ENCODE data around the gene MCTS1.
"Not testable (repeated sequence)": the region's sequence is repeated elsewhere in the genome, so short reads cannot be mapped to it uniquely, and the experiment has no call there.

Gene MCTS1

GRCh38 chrX:120603707-120604360, at the start of gene MCTS1:
Gene MCTS1 (plus strand): TSS chrX:120604101. CDS start chrX:120604237, 136 bp downstream.
- peak; percentile 89 for DNase-seq

- no peak for DNase-seq
These were observed 47.6 kb upstream of the MCTS1 start for GRCh38 chrX:120556251-120556650.

GRCh38 chrX:120559804-120560203, 44.1 kb upstream of the MCTS1 start:
- no peak for DNase-seq

- peak; percentile 51 for DNase-seq
These were observed 43.5 kb upstream of the MCTS1 start for GRCh38 chrX:120560405-120560841.

DNA sequence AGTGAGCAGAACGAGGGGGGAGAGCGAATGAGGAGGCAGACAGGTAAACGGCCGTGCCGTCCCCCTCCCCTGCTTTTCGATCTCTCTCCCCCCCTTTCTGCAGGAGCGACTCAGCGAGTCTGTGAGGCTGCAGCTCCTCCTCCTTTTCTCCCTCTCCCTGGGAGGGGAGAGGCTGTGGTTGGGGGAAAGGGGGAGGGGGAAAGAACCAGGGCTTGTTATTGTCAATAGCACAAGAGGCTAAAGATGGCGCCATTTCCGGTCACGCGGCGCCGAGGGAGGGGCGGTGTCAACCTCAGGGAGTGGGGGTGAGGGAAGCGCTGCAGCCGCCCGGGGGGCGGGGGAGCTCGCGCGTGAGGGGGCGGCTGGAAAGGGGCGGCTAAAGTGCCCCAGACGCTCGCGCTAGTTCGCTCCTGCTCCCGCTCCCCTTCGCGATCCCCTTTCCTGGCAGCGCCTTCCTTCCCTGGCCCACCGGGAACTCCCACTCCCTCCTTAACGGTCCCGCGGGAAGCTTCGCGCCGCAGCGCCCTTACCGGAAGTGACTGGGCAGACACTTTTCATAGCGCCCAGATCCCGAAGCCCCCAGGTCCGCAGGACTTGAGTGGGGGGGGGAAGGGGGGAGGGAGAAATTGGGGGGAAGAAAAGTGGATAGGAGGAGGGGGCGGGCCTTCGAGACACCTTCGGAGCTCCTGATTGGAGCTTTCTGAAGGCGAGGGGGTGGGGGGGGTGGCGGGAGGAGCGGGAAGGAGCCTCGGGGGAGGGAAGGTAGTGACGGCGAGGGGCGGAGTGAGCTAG, 42.9 kb upstream of the MCTS1 start, which contains the start of gene CUL4B:
TSS of gene CUL4B (minus strand) at position 121 of the 792 bp plus-strand sequence. CDS start 324 bp downstream, outside the sequence.
- DNase-seq = peak; percentile 92

- DNase-seq = peak; percentile 20
These were observed 42.0 kb upstream of the MCTS1 start for GRCh38 chrX:120561634-120562568.

DNA sequence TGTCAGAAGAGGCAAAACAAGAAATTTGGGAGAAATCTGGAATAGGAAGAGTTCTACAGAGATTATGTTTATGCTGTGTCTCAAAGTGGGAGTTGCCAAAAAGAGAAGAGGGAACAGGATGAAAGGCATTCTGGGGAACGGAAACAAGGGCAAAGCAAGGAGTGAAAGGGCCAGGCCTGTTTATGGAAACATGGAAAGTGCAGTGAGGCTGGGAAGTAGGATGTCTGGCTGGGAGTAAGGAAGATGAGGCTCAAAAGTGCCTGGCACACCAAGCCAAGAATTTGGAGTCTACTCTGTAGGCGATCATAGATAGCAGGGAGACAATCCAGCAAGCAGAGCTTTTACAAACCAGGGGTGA, 41.4 kb upstream of the MCTS1 start:
- DNase-seq = peak; percentile 7

- DNase-seq = peak; percentile 32
These were observed 39.0 kb upstream of the MCTS1 start for GRCh38 chrX:120564925-120565324.

DNA sequence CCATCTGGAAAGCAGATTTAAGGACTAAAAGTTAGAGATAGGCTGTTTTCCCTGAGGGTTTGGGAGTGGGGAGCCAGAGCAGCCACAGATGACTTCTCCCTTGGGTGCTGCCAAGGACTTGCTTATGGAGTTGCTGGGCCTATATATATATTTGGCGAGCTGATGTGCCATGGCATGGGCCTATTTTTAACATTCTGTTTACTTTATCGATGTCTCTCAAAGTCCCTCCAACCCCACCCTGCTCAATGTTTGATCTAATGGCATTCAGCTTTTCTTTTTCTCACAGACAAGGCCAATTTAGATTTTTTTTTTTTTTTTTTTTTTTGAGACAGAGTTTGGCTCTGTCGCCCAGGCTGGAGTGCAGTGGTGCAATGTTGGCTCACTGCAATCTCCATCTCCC, 37.1 kb upstream of the MCTS1 start:
- DNase-seq = no peak

GRCh38 chrX:120568035-120568434, 35.9 kb upstream of the MCTS1 start:
- DNase-seq = no peak

- DNase-seq = no peak
These were observed 35.3 kb upstream of the MCTS1 start for GRCh38 chrX:120568609-120569008.

DNA sequence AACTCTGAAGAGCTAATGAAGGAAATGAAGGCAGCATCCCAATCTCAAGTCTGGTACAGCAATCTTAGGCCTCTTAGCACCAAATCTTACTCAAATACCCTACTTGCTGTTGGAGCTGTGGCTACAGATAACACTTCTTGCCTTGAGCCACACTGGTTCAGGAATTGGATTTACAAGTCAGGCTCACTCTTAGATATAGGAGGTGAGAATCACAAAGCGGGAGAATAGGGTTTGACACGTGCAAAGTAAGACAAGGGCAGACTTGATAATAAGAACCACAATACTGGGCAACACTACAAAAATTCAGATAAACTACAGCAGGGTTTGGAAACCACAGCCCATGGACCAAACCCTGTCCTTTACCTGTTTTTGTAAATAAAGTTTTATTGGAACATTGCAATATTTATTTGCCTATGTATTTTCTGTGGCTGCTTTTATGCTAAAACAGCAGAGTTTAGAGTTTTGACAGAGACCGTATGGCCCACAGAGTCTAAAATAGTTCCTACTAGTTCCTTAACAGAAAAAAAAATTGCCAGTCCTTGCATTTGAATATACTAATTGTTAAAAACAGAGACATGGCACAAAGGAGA, 33.8 kb upstream of the MCTS1 start:
- DNase-seq = no peak

DNA sequence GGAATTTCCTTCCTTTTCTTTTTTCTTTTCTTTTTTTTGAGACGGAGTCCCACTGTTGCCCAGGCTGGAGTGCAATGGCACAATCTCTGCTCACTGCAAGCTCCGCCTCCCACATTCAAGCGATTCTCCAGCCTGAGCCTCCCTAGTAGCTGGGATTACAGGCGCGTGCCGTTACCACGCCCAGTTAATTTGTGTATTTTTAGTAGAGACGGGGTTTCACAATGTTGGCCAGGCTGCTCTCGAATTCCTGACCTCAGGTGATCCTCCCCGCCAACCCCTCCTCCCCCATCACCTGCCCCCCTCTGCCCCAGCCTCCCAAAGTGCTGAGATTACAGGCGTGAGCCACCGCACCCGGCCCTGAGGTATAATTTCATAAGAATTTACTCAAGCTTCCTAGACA, 30.1 kb upstream of the MCTS1 start:
- DNase-seq = not testable (repeated sequence)

DNA sequence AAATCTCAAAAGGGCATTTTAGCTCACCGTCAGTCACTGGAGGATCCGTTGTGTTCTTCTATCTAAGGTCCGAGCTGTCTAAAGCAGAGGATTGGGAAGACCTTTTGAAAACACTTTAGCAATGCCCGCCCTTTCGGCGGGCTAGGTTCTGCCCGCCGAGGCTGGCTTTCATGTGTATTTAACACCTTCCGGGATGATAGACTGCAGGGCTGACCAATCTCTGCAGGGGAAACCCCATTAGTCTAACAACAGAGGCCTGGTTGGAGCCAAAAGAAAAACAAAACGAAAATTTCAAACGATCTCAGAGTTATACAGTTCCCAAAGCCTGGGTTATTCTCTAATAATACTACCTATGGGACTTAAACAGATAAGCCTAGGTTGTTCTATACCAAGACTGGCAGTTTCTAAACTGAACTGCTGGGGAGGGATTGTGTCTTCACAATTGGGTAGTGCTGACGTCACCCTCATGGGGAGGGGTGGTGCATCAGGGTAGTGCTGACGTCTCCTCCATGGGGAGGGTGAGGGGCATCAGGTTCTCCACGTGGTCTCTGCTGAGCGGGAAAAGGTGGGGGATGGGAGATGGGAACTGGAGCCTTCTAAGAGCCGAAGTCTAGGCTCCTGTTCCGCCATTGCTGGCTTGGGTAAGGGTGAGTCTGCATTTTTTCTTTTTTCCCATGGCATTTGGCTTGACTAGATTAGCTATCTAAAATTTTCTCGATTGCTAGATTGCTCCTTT, 28.4 kb upstream of the MCTS1 start:
- DNase-seq = no peak

- DNase-seq = no peak
These were observed 18.2 kb upstream of the MCTS1 start for GRCh38 chrX:120585702-120586101.

GRCh38 chrX:120604361-120604782, 471 bp downstream of the MCTS1 start:
- peak; percentile 61 for DNase-seq

DNA sequence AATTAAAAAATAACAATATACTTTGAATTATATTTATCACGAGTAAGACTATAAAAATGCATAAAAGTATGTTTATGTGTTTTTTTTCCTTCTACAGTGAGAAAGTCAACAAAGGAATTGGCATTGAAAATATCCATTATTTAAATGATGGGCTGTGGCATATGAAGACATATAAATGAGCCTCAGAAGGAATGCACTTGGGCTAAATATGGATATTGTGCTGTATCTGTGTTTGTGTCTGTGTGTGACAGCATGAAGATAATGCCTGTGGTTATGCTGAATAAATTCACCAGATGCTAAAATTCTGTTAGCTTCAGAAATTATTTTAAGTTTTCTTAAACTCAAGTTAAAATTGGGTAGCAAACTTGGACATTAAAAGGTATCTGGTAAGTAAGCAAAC, 8.2 kb downstream of the MCTS1 start:
- DNase-seq = no peak

GRCh38 chrX:120614816-120615215, 10.9 kb downstream of the MCTS1 start:
- no peak for DNase-seq

DNA sequence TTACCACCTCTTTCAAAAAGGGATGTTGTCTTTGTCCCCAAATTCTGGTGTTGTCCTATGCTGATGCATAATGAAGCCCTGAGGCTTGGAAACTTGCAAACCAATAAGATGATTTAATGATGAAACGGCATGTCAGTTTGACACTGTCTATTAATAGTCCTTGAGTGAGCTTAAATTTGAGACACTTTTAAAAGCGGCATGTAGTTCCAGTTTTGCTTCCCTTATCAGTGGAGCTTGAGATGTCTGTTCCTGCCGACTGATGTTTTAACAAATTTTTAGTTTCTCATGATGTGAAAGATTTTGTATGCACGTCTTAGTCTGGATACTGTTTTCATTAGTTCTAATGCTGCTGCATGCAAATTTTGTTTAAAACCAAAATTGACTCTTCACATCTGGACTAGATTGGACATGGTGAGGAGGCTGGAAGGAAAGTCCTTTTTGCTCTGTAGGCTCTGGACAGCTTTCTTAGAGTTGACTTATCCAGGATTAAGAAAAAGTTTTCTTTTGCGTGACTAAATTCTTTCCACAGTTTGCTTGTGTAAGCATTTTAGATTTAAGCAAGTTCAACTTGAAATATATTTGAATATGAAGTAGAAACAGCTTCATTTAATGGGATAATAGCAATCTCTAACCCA, 14.2 kb downstream of the MCTS1 start:
- peak; percentile 12 for DNase-seq

GRCh38 chrX:120625371-120625770, 21.5 kb downstream of the MCTS1 start:
- peak; percentile 26 for DNase-seq
